IMR-90 (cell line): ENCODE measurements around the gene LINS1. TPM values are rescaled to one million over a fixed set of nuclear protein-coding genes. Genes with fewer than 3 reads are reported as not detected.

Experiments used
- ATAC-seq: fragments of 200-7000 bp; cut with Tn5 transposase; 2 replicates; pipeline ENCODE4 v1.9.1; 2020; ENCODE audit warnings: low read depth, mild to moderate bottlenecking, moderate library complexity
- BruUV-seq: library from RNA; stranded (reverse); fragments of 400-500 nt; replicated peaks from 2 replicates; lab custom pipeline; 2021; lab: Mats Ljungman, UMichigan
- CTCF ChIA-PET: fragments of 300-600 bp; formaldehyde crosslinking; extraction: SDS; loops from one replicate; lab custom pipeline; 2021; ENCODE audit warnings: antibody characterized with exemption; lab: Yijun Ruan, JAX
- POLR2A ChIA-PET: fragments of 300-600 bp; sonication (Branson Sonifier 250); formaldehyde crosslinking; loops from one replicate; lab custom pipeline; 2022; ENCODE audit warnings: antibody characterized with exemption; ENCODE audit not compliant: unreplicated experiment; lab: Charles Lee
- DNase-seq: peaks from one replicate; pipeline ENCODE4 v3.0.0; 2013
- H2AFZ ChIP-seq: replicated peaks from 2 replicates; pipeline ENCODE3; 2013; ENCODE audit warnings: low read length, mild to moderate bottlenecking; ENCODE audit not compliant: poor library complexity
- H2AK5ac ChIP-seq: 2 replicates; pipeline ENCODE4 v1.6.1; 2013; ENCODE audit warnings: low read depth, low read length, inconsistent platforms
- H2AK9ac ChIP-seq: replicated peaks from 2 replicates; pipeline ENCODE3; 2013; ENCODE audit warnings: mild to moderate bottlenecking, low read depth, low read length, moderate library complexity; ENCODE audit not compliant: poor library complexity
- H2BK120ac ChIP-seq: 2 replicates; pipeline ENCODE4 v1.6.1; 2013; ENCODE audit warnings: low read depth, low read length, inconsistent platforms
- H2BK15ac ChIP-seq: 3 replicates; pipeline ENCODE4 v1.6.1; 2013; ENCODE audit warnings: low read depth, low read length, inconsistent platforms
- H2BK20ac ChIP-seq: 2 replicates; pipeline ENCODE4 v1.6.1; 2013; ENCODE audit warnings: low read depth, mild to moderate bottlenecking, inconsistent platforms, low read length, moderate library complexity
- H2BK5ac ChIP-seq: 2 replicates; pipeline ENCODE4 v1.6.1; 2013; ENCODE audit warnings: mild to moderate bottlenecking, low read depth, low read length, inconsistent platforms; ENCODE audit not compliant: poor library complexity, severe bottlenecking
- H3K14ac ChIP-seq: replicated peaks from 2 replicates; pipeline ENCODE4 v1.6.1; 2013; ENCODE audit warnings: low read depth, low read length, inconsistent platforms
- H3K18ac ChIP-seq: 2 replicates; pipeline ENCODE4 v1.6.1; 2013; ENCODE audit warnings: low read depth, low read length, control low read depth
- H3K23ac ChIP-seq: 2 replicates; pipeline ENCODE4 v1.6.1; 2013; ENCODE audit warnings: low read depth, low read length, inconsistent platforms
- H3K27ac ChIP-seq: 2 replicates; pipeline ENCODE4 v1.5.1; 2013; ENCODE audit warnings: mild to moderate bottlenecking, control low read depth, low read length; ENCODE audit not compliant: insufficient read depth
- H3K27me3 ChIP-seq: 2 replicates; pipeline ENCODE4 v1.6.1; 2013; ENCODE audit warnings: low read length; ENCODE audit not compliant: control insufficient read depth, insufficient read depth
- H3K36me3 ChIP-seq: 2 replicates; pipeline ENCODE4 v1.6.1; 2013; ENCODE audit warnings: low read length, mixed read lengths; ENCODE audit not compliant: control insufficient read depth, insufficient read depth
- H3K4ac ChIP-seq: 2 replicates; pipeline ENCODE4 v1.6.1; 2013; ENCODE audit warnings: low read depth, low read length, inconsistent platforms
- H3K4me1 ChIP-seq: 2 replicates; pipeline ENCODE4 v1.6.1; 2013; ENCODE audit warnings: low read length, mixed read lengths; ENCODE audit not compliant: control insufficient read depth, insufficient read depth
- H3K4me2 ChIP-seq: 2 replicates; pipeline ENCODE4 v1.6.1; 2013; ENCODE audit warnings: low read depth, mild to moderate bottlenecking, control low read depth, low read length, moderate library complexity
- H3K4me3 ChIP-seq: 2 replicates; pipeline ENCODE4 v1.5.1; 2013; ENCODE audit warnings: low read depth, mild to moderate bottlenecking, control low read depth, low read length, moderate library complexity; ENCODE audit not compliant: insufficient read depth
- H3K56ac ChIP-seq: 2 replicates; pipeline ENCODE4 v1.6.1; 2013; ENCODE audit warnings: low read length, inconsistent platforms; ENCODE audit not compliant: insufficient read depth; ENCODE audit errors: extremely low read depth
- H3K79me1 ChIP-seq, 2 experiments: 2 replicates each; pipeline ENCODE4 v1.6.1; 2013; ENCODE audit warnings: low read length in 2 of 2, inconsistent platforms in 1 of 2, low read depth in 1 of 2
- H3K9ac ChIP-seq: 2 replicates; pipeline ENCODE4 v1.6.1; 2013; ENCODE audit warnings: low read depth, low read length, control low read depth
- H3K9me1 ChIP-seq: 2 replicates; pipeline ENCODE4 v1.6.1; 2013; ENCODE audit warnings: low read length, inconsistent platforms; ENCODE audit not compliant: insufficient read depth
- H3K9me3 ChIP-seq: 2 replicates; pipeline ENCODE4 v1.6.1; 2013; ENCODE audit warnings: low read length; ENCODE audit not compliant: control insufficient read depth, insufficient read depth
- H4K20me1 ChIP-seq: 2 replicates; pipeline ENCODE4 v1.6.1; 2013; ENCODE audit warnings: low read length, inconsistent platforms; ENCODE audit not compliant: insufficient read depth
- H4K5ac ChIP-seq: 2 replicates; pipeline ENCODE4 v1.6.1; 2013; ENCODE audit warnings: mild to moderate bottlenecking, low read depth, low read length, control low read depth
- H4K8ac ChIP-seq, 2 experiments: 2 replicates each; pipeline ENCODE4 v1.6.1; 2013; ENCODE audit warnings: low read depth in 2 of 2, low read length in 2 of 2, control low read depth in 1 of 2, inconsistent platforms in 1 of 2
- H4K91ac ChIP-seq: 2 replicates; pipeline ENCODE4 v1.6.1; 2013; ENCODE audit warnings: low read depth, low read length, inconsistent platforms; ENCODE audit not compliant: insufficient read depth
- BHLHE40 ChIP-seq: fragments of 150-350 bp; IDR thresholded peaks from 2 replicates; pipeline ENCODE4 v1.6.1; 2016; ENCODE audit warnings: mild to moderate bottlenecking, low read depth, low read length
- WGBS, 2 experiments: methylation state at CpG; one replicate each; pipeline versions ENCODE4 v1.1.5 to v1.1.7; 2013; ENCODE audit warnings: missing lambda C conversion rate in 2 of 2; ENCODE audit not compliant: insufficient read length in 1 of 2; ENCODE audit errors: extremely low coverage in 2 of 2; 5-methylcytosine and 5-hydroxymethylcytosine counted together
- dilution Hi-C: fragments of 300-500 bp; cut with HindIII; formaldehyde crosslinking; loops from one replicate; pipeline ENCODE4 v1.14.3; 2018; ENCODE audit warnings: low sequenced_read_pairs; ENCODE audit not compliant: unreplicated experiment
- in situ Hi-C: fragments of 300-500 bp; cut with MboI; formaldehyde crosslinking; loops from 3 replicates; pipeline ENCODE4 v1.14.3; 2019; ENCODE audit warnings: low sequenced_read_pairs, inconsistent platforms, mixed read lengths
- intact Hi-C: fragments of 100-400 bp; cut with micrococcal nuclease; formaldehyde crosslinking; loops from 2 replicates; pipeline ENCODE4 v1.10.0; 2022
- polyA plus RNA-seq, 3 experiments: library from polyadenylated mRNA; depleted of rRNA; stranded (reverse); fragments of >200 nt; gene quantifications; 2 replicates each; pipeline ENCODE4 v1.2.3, GENCODE V29; 2012; ENCODE audit warnings: low replicate concordance in 1 of 3
- total RNA-seq: library from RNA; depleted of rRNA; stranded (reverse); fragments of >200 nt; gene quantifications from 2 replicates; pipeline ENCODE4 v1.2.3, GENCODE V29; 2012

LINS1 gene
- total and polyA plus RNA-seq, 2 of the 4 experiments (the other 2 are of a cell fraction): 6.9 to 10.6 TPM

DNA sequence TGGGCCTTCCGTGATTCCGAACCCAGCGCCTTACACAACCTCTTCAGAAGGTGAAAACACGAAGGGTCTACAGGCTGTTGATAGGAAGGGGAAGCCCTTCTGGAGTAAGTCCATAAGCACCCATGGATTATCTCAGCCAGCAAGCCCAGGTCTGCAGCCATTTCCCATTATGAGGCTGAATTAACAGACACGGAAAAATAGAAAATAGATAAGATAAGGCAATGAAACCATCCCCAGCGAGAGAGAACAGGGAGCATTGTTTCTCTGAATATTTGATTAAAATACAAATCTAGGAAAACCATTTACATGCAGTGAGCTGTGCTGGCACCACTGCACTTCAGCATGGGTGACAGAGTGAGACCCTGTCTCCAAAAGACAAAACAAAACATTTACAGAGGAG lies 57.0 kb downstream of the LINS1 start:
- Histone ChIP-seq H2BK5ac (no peak overlapping the region), H3K27me3 (no peaks in the 10 kb centered on the region), H3K56ac (no peak overlapping the region), H2AFZ (no peak overlapping the region), H3K18ac (no peak overlapping the region), H4K91ac (no peak overlapping the region), H2BK20ac (no peak overlapping the region), H3K14ac (no peak overlapping the region), H4K20me1 (no peaks in the 10 kb centered on the region), H4K8ac (no peak overlapping the region), H3K9ac (no peak overlapping the region), H3K4me2 (no peak overlapping the region), H2BK15ac (no peak overlapping the region), H3K79me1 (no peaks in the 10 kb centered on the region), H3K4me3 (no peak overlapping the region), H3K27ac (no peak overlapping the region), H2AK9ac (no peak overlapping the region), H4K5ac (no peak overlapping the region), H3K36me3 (no peaks in the 10 kb centered on the region), H3K4me1 (no peaks in the 10 kb centered on the region), H2AK5ac (no peak overlapping the region), H3K9me1 (no peaks in the 10 kb centered on the region), H3K4ac (no peak overlapping the region), H3K23ac (no peak overlapping the region), H2BK120ac (no peak overlapping the region), H3K9me3 (0 out of 2 replicates have a peak, but pooled peaks cover 3% of the 10 kb centered on the region)
- dilution Hi-C loops (no loop called here), in situ Hi-C loops (no loop called here), intact Hi-C loops (no loop called here)
- no peak for TF ChIP-seq BHLHE40
- no peak for ATAC-seq
- ChIA-PET POLR2A (no interaction called here), CTCF (no interaction called here)
- DNase-seq: no peak
- WGBS, 2 experiments: 90% methylated on average over 2 of the region's 6 CpGs; no CpG with 5 or more reads in 1 of the 2 experiments
- BruUV-seq: no TSS peak
